SU-DHL-6 (cell line): ENCODE measurements around the gene RIMBP2.

Source experiments
- CTCF ChIP-seq: fragments of 200-600 bp; sonication (generic); IDR thresholded peaks from one replicate; pipeline ENCODE4 v1.5.1; 2017; ENCODE audit warnings: antibody characterized with exemption, mild to moderate bottlenecking, low read length, moderate library complexity; ENCODE audit not compliant: insufficient read depth, poor library complexity, severe bottlenecking
- EZH2phosphoT487 ChIP-seq: fragments of 200-600 bp; sonication (generic), shearing (Covaris generic); conservative IDR thresholded peaks from 2 replicates; pipeline ENCODE4 v1.6.1; 2018; ENCODE audit warnings: mild to moderate bottlenecking, antibody characterized with exemption, low read length, moderate library complexity, mixed read lengths

GRCh38 chr12:130457215-130457614 is 258.9 kb downstream of the RIMBP2 start:
- TF ChIP-seq CTCF (no peak), EZH2phosphoT487 (no peak)
